GM10266 (cell line): ENCODE data around the gene MAPK4.

Experiments
- DNase-seq: peaks from one replicate; pipeline ENCODE4 v3.0.0; 2012; ENCODE audit errors: extremely low spot score
- CTCF ChIP-seq: IDR thresholded peaks from 2 replicates; pipeline ENCODE4 v1.5.1; 2012; ENCODE audit warnings: mild to moderate bottlenecking, low read depth; ENCODE audit not compliant: control insufficient read depth, insufficient read depth; ENCODE audit errors: missing control alignments

Gene MAPK4

DNA sequence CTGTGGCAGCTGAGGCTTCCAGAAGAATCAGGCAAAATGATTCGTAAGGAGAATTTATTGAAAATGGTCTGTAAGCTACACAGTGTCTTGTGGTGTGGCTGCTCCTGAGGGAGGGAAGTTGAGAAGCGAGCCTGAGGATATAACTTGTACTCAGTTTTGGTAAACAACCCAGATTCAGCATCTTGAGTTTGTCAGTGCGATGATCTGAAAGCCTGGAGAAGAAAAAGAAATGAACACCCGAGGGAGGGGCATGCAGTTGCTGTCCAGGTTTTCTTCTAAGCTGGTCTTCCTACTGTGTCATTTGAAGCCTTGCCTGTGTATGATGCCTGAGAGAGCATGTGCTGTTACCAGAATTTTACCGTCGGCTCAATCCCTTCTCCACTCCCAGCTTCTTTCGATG, 87.3 kb downstream of the MAPK4 start:
- TF ChIP-seq CTCF: no peak
- no peak for DNase-seq

GRCh38 chr18:50647792-50648191, 87.9 kb downstream of the MAPK4 start:
- DNase-seq: no peak
- no peak for TF ChIP-seq CTCF

- TF ChIP-seq CTCF: no peak
- DNase-seq: no peak
Measured at GRCh38 chr18:50649821-50650220, 89.9 kb downstream of the MAPK4 start.

DNA sequence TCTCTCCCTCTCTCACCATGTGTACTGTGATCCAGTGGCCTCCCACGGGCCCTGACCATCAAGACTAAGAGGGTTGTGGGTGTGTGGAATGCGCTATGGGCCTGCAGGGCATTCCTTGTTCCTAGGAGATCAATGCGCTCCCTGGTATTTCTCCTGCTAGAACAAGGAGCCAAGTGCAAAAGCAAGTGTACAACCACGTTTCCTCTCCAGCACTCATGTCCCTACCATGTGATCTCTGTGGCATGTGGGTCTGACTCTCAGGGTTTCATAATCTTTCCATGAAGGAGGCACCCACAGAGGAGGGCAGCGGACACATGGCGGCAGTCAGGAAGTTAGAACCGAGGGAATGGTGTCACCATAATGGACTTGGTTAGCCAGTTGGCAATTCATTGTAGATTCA, 91.4 kb downstream of the MAPK4 start:
- DNase-seq: no peak
- TF ChIP-seq CTCF: no peak

DNA sequence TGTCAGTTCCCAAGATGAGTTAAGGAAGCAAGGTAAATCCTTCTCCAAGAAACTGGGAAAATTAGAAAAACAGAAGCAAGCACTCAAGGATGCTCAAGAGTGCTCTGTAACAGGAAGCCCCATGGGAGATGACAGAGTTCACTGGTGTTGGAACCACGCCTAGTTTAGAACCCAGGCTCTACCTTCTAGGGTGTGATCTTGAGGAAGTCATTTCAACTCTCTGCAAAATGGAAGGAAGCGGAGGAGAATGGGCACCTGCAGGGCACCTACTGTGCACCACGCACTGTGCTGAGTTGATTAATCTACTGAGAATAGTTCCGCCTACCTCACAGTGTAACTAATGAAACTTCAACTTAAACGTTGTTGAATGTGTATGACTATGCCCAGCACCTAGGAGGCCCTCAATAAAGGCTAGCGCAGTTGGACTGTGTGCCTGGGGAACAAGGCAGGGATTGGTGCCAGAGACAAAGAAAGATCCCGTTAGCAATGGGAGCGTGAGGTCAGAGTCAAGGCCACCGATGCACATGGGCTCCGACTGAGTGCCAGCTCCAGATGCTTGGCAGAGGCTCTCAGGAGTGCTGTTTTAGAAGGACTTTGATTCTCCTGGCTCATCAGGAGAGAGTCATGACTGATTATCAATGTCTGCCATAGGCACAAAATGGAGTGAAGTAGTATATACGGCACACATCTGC, 93.7 kb downstream of the MAPK4 start:
- no peak for TF ChIP-seq CTCF
- no peak for DNase-seq

DNA sequence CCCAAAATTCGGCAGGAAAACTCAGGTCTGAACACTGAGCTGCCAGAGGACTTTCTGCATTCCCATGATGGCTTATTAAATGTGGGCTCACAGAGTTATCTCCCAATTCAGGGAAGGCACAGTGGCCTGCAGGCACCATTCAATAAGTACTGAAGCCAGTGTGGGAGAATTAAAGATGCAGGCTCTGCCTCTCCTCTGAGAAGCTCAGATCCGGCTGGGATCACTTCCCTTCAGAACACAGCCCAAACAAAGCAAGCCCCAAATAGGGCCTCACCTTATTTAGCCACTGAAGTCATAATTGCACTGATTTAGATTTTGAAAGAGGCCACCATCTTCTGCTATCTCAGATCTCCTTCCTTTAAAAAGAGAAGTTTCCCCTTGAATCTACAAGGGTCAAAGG, 94.3 kb downstream of the MAPK4 start:
- TF ChIP-seq CTCF: no peak
- DNase-seq: no peak

- no peak for DNase-seq
- TF ChIP-seq CTCF: no peak
Measured at GRCh38 chr18:50654658-50655550, 95.0 kb downstream of the MAPK4 start.
